ENCODE results near the gene ANKRD44. TPM values are rescaled to one million over a fixed set of nuclear protein-coding genes. Genes with fewer than 3 reads are reported as not detected.
A peak's percentile ranks its signal among the peaks of the same experiment; 100 is the strongest.

ANKRD44 gene
- total RNA-seq = 10 to 100 TPM; 24.4 to 51.8 (median 35.7) TPM

DNA sequence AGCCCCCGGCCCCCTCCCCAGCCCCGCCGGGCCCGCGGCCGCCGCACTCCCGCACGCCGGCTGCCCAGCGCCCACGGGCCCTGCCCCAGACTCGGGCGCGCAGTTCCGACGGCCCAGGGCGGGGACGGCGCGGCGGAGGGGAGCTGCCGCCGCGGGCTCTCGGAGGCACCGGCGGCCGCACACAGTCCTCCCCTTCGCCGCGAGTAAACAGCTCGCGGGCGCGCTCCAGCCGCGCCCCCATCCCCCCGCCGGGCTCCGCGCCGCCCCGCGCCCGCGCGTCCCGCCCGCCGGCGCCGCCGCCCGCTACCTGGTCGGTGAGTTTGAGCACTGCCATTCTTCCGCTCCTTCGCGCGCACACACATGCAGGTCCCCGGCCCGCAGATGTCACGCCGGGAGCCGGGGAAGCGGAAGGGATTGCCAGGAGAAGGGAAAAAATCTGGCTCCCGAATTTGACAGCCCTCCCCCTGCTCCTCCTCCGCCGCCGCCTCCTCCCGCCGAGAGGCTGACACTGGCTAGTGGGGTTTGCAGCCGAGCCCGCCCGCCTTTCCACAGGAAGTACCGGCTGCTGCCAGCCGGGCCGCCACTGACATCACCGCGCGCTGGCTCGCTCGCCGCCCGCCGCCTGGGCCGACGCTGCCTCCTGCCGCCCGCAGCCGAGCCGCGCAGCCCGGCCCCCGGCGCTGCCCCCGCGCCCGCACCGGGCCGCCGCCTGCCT is at the start of gene ANKRD44:
Gene ANKRD44, minus strand, starts transcription at position 510 of the 715 bp plus-strand sequence. Its CDS starts 176 bp downstream, at position 334.
- Histone ChIP-seq H3K27ac (peak within 1 kb of the TSS; percentile 75 to 94 (median 88)), H3K4me3 (peak within 1 kb of the TSS; percentile 84 to 94), H3K36me3 (no peaks in the 10 kb centered on the region), H3K4me1 (peaks cover 0 to 48% (median 8%) of the 10 kb centered on the region in 3 donors), H3K9me3 (no peaks in the 10 kb centered on the region), H3K27me3 (no peaks in the 10 kb centered on the region)
- ATAC-seq = peak; percentile 98
- TF ChIP-seq POLR2AphosphoS5 (IDR thresholded peaks at IDR 0.05) = peak; percentile 68
- TF ChIP-seq, protein P1, sequence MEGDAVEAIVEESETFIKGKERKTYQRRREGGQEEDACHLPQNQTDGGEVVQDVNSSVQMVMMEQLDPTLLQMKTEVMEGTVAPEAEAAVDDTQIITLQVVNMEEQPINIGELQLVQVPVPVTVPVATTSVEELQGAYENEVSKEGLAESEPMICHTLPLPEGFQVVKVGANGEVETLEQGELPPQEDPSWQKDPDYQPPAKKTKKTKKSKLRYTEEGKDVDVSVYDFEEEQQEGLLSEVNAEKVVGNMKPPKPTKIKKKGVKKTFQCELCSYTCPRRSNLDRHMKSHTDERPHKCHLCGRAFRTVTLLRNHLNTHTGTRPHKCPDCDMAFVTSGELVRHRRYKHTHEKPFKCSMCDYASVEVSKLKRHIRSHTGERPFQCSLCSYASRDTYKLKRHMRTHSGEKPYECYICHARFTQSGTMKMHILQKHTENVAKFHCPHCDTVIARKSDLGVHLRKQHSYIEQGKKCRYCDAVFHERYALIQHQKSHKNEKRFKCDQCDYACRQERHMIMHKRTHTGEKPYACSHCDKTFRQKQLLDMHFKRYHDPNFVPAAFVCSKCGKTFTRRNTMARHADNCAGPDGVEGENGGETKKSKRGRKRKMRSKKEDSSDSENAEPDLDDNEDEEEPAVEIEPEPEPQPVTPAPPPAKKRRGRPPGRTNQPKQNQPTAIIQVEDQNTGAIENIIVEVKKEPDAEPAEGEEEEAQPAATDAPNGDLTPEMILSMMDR (IDR thresholded peaks at IDR 0.05) = peak; percentile 20 to 90 (median 75)
- peak; percentile 61 to 69 for TF ChIP-seq POLR2A (IDR thresholded peaks at IDR 0.05)
- no peak for TF ChIP-seq EP300 (IDR thresholded peaks at IDR 0.05)
- WGBS, 2 donors (ENCODE audit: low coverage in 1 of 2) = no CpG with 5 or more reads among the region's 102 CpGs

DNA sequence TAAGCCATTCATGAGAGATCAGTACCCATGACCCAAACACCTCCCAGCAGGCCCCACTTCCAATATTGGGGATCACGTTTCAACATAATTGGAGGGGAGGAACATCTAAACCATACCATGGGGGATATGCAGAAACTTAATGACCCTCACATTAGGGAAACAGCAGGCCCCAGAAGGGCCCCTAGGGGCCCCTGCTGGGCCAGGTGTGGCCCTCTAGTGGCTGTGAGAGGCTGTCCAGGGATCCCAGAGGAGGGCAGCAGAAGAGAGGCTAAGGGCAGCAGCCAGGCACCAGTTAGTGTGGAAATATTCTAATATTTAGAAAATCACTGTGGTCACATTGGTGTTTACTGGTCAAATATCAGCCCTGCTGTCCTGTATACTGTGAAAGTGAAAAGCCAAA is 49.3 kb upstream of the ANKRD44 start:
- no peaks in the 10 kb centered on the region for H3K36me3 ChIP-seq
- no peaks in the 10 kb centered on the region for H3K9me3 ChIP-seq
- H3K27ac ChIP-seq = no peak overlapping the region
- no peaks in the 10 kb centered on the region for H3K4me1 ChIP-seq
- WGBS, 2 donors (ENCODE audit: low coverage in 1 of 2) = no CpG with 5 or more reads among the region's 1 CpG
- no peak for ATAC-seq
- no peak overlapping the region for H3K4me3 ChIP-seq
- H3K27me3 ChIP-seq = no peaks in the 10 kb centered on the region
- TF ChIP-seq EP300 (IDR thresholded peaks at IDR 0.05) (no peak), POLR2AphosphoS5 (IDR thresholded peaks at IDR 0.05) (no peak), POLR2A (IDR thresholded peaks at IDR 0.05) (no peak)
- TF ChIP-seq, protein P1 (IDR thresholded peaks at IDR 0.05) = no peak

DNA sequence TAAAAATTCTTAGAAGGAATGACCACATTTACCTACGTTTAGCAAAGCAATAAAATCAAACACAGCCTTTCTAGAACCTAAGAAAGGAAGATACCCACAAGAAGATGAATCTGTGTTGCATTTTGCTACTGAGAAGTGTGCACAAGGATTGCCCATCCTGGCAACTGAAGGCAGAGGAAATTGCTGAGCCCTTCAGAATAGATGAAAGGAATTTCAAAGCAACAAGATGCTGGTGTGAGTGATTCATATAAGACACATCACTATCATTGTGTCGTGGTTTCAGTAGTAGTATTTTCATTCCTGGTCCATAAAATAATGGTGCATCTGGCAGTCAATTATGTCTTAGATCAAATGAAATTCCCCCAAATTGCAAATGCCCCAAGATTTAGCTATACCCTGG is 48.4 kb upstream of the ANKRD44 start:
- no peaks in the 10 kb centered on the region for H3K27me3 ChIP-seq
- H3K36me3 ChIP-seq = no peaks in the 10 kb centered on the region
- H3K27ac ChIP-seq = no peak overlapping the region
- TF ChIP-seq, protein P1 (IDR thresholded peaks at IDR 0.05) = no peak
- ATAC-seq = no peak
- H3K4me1 ChIP-seq = no peaks in the 10 kb centered on the region
- 57 to 59% methylated on average over 1 to 2 of the region's 2 CpGs for WGBS, 2 donors (ENCODE audit: low coverage in 1 of 2)
- no peaks in the 10 kb centered on the region for H3K9me3 ChIP-seq
- H3K4me3 ChIP-seq = no peak overlapping the region

DNA sequence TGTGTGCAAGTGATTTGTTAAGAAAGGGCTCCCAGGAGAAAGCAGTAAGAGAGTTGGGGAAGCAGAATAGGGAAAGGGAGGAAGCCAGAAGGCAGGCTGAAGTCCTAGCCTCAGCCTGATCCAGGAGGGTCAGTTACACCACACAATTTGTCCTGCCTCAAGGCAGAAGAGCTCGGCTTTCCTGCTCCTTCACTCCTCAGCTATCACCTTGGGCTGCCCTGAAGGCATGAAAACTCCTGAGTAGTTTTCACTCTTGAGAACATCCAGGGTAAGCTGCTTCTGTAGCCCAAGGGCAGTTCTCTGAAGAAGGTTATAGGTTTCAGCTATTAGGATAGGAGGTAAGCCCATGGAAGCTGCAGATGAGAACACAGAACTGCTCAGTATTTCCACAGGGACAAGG is 47.4 kb upstream of the ANKRD44 start:
- Histone ChIP-seq H3K27me3 (no peaks in the 10 kb centered on the region), H3K27ac (no peak overlapping the region), H3K36me3 (no peaks in the 10 kb centered on the region), H3K9me3 (no peaks in the 10 kb centered on the region), H3K4me3 (no peak overlapping the region), H3K4me1 (no peaks in the 10 kb centered on the region)
- 80 to 83% methylated on average over 1 of the region's 1 CpG for WGBS, 2 donors (ENCODE audit: low coverage in 1 of 2)
- TF ChIP-seq EP300 (IDR thresholded peaks at IDR 0.05) (no peak), POLR2AphosphoS5 (IDR thresholded peaks at IDR 0.05) (no peak), POLR2A (IDR thresholded peaks at IDR 0.05) (no peak)
- TF ChIP-seq, protein P1 (IDR thresholded peaks at IDR 0.05) = no peak
- no peak for ATAC-seq

DNA sequence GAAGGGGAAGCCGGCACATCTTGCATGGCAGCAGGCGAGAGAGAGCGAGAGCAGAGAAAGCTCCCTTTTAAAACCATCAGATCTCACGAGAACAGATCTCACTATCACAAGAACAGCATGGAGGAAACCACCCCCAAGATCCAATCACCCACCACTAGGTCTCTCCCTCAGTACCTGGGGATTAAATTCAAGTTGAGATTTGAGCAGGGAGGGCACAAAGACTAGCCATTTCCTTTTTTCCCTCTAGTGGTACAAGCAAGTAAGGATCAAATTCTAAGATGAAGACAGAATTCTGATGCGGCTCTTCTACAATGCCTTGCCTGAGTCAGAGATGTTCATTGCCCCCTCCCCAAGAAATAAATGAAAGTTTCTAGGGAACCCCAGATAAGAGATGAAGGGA is 45.6 kb upstream of the ANKRD44 start:
- no peaks in the 10 kb centered on the region for H3K27me3 ChIP-seq
- H3K36me3 ChIP-seq = no peaks in the 10 kb centered on the region
- no peak overlapping the region for H3K27ac ChIP-seq
- no peaks in the 10 kb centered on the region for H3K4me1 ChIP-seq
- WGBS, 2 donors (ENCODE audit: low coverage in 1 of 2) = 80 to 95% methylated on average over 5 of the region's 5 CpGs
- TF ChIP-seq EP300 (IDR thresholded peaks at IDR 0.05) = no peak
- TF ChIP-seq, protein P1 (IDR thresholded peaks at IDR 0.05) = no peak
- no peaks in the 10 kb centered on the region for H3K9me3 ChIP-seq
- H3K4me3 ChIP-seq = no peak overlapping the region
- ATAC-seq = no peak

All from gastroesophageal sphincter (tissue), 4 donors.